ENCODE data around the gene MFSD11.
A peak's percentile ranks its signal among the peaks of the same experiment; 100 is the strongest.
"Not testable (repeated sequence)": the region's sequence is repeated elsewhere in the genome, so short reads cannot be mapped to it uniquely, and the experiment has no call there.

Gene MFSD11

GRCh38 chr17:76726776-76727718 is 10.9 kb upstream of the MFSD11 start, which contains the start of gene METTL23:
METTL23 (plus strand) TSS chr17:76726839; CDS start chr17:76729711, 2,872 bp downstream.
- DNase-seq: peak; percentile 79

DNA sequence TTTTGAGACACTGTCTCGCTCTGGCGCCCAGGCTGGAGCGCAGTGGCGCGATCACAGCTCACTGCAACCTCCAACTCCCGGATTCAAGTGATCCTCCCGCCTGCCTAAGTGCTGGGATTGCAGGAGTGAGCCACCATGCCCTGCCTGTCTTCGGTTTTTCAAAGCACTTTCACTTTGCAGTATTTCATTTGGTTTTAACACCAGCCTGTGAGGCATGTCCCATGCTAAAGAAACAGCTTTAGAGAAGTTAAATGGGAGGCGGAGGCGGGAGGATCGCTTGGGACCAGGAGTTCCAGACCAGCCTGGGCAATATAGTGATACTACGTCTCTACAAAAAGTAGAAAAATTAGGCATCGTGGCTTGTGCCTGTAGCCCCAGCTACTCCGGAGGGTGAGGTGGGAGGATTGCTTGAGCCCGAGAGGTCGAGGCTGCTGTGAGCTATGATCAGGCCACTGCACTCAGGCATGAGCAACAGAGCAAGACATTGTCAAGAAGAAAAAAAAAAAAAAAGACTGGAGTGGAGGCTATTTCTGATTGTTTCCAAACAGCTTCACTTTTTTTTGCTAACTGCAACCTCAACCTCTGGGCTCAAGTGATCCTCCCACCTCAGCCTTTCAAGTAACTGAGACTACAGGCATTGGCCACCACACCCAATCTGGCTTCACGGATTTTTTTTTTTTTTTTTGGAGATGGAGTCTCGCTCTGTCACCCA is 10.0 kb upstream of the MFSD11 start:
- no peak for DNase-seq

- DNase-seq: not testable (repeated sequence)
These were observed 5.9 kb upstream of the MFSD11 start for GRCh38 chr17:76731800-76732733.

- no peak for DNase-seq
These were observed 4.9 kb upstream of the MFSD11 start for GRCh38 chr17:76732734-76733617.

GRCh38 chr17:76733618-76733957 is 4.3 kb upstream of the MFSD11 start:
- no peak for DNase-seq

- DNase-seq: no peak
These were observed 3.7 kb upstream of the MFSD11 start for GRCh38 chr17:76734080-76734840.

GRCh38 chr17:76735006-76735405 is 2.9 kb upstream of the MFSD11 start:
- no peak for DNase-seq

DNA sequence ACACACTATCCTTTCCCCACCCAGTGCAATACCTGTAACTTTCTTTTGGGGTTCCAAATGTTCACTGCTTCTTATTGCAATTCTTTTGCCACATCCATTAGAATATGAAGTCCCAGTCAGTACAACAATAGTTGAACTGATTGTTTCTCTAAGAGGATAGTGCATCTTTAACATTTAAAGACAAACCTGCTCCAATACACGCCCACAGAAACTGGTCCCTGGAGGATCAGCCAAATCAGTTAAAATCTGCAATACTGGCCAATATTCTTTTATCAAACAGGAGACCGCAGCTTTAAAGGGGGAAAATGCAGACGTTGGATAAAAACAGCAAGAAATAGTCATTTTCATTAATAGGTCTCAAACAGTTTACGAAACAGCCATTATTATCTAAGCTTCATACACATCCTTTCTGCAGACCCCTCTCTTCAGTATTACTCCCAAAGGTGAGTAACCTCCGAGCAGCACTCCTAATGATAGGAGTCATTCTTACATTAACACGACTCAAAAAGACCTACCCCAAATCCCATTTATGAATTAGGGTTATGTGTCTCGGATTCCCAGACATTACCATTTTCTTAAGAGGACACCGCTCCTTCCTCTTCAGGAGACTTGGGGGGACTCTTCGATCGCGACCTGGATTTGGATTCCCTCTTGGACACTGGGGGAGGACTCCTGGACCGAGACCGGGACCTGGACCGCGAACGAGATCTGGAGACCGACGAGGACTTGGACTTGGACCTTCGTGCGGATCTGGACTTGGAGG is 2.2 kb upstream of the MFSD11 start:
- DNase-seq: no peak

DNA sequence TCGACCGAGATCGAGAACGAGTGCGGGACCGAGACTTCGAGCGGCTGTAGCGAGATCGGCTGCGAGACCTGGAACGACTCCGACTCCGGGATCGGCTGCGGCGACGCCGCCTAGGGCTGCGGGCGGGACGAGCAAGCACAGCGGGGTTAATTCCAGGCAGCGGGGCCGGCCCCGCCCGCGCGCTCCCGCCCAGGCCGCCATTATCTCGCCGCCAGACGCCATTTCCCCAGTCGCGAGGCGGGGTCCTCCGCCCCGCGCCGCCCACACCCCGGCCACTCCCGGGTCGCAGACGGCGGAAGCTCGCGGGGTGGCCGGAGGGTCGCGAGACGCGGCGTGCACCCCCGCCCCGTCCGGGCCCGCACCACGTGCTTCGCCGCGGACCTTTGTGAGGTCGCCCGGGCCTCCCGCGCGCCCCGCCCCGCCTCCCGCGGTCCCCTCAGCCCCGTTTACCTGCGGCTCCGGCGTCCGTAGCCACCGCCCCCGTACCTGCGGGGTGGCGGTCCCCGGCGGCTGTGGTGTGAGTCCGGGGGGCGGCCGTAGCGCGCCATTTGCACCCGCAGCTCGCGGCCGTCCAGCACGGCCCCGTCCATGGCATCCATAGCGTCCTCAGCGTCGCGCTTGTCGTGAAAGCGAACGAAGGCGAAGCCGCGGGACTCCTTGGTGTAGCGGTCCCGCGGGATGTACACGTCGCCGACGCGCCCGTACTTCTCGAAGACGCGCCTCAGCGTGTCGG is 1.4 kb upstream of the MFSD11 start:
- peak; percentile 70 for DNase-seq

DNA sequence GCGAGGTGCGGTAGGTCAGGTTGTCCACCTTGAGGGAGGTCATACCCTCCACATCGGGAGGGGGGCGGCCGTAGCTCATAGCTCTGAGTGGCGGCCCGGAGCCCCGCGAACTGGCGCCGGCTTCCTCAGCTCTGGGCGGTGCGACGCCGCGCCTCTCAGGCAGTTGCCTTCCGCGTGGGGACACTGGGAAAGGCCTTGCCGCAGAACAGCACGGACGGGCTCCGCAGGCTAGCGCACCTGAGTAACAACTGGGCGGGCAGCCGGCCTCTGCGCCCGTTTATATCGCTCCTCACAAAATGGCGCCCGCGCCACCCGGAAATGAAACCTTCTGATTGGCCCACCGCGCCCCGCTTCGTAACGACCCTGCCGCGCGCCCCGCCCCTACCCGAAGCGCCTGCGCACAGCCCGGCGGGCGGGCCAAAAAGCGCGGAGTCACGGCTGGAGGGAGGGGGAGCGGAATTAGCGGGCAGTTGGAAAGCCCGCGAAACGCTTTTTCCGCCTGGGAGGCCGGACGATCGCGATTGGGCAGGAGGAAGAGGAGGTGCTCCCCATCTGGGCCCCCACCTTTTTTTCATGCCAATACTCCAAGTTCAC is 740 bp upstream of the MFSD11 start, which contains the start of gene SRSF2:
Gene SRSF2 (minus strand): TSS at position 250 of the 594 bp plus-strand sequence. CDS start 171 bp downstream, at position 79.
- DNase-seq: peak; percentile 98

DNA sequence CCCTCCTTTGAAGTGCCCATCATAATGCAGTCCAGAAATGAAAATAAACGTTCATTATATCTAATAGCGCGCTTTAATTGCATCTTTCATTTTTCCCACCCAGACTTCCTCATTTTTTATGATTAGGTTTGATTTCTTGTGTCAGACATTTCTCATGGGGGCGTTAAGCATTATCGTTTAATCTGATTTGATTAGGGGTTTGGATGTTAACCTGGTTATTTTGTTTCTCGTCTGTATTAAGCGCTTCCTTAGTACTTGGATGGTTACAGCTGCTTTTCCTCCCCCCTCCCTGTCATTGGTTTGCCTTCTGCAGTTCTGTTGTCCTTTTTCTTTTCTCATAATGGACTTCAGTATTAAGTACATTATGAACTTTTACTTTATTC is 540 bp downstream of the MFSD11 start:
- DNase-seq: no peak

DNA sequence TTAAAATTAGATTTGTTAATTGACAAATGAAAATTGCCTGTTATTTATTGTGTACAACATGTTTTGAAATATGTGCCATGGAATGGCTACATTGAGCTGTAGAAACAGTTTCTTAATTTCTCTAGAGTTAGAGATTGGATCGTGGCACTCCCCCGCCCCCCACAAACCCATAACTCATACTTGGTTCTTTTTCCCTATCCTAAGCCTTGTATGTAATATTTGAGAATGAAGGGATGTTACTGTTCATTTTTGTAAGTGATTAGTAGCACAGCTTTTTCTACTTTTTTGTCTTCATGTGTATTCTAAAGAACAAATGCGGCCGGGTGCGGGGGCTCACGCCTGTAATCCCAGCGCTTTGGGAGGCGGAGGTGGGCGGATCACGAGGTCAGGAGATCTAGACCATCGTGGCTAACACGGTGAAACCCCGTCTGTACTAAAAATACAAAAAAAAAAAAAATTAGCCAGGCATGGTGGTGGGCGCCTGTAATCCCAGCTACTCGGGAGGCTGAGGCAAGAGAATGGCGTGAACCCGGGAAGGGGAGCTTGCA is 1.7 kb downstream of the MFSD11 start:
- not testable (repeated sequence) for DNase-seq

GRCh38 chr17:76740329-76741118 is 2.6 kb downstream of the MFSD11 start:
- DNase-seq: no peak

DNA sequence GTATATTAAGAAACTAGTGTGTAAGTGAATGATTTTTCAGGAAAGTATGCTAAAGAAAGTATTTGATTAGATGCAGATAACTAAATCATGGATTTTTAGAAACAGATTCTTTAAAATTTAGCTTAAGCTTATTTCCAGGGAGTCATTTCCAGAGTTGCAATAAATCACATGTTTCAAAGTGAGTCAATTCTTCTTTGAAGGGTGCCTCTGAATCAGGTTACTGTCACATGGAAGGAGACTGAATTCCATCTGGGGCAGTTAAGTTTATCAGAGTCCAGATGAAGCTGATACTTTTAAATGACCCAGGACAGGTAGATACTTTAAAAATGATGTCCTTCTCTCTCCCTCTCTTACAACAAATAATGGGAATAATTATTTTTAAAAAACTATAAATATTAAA is 5.0 kb downstream of the MFSD11 start:
- DNase-seq: no peak

DNA sequence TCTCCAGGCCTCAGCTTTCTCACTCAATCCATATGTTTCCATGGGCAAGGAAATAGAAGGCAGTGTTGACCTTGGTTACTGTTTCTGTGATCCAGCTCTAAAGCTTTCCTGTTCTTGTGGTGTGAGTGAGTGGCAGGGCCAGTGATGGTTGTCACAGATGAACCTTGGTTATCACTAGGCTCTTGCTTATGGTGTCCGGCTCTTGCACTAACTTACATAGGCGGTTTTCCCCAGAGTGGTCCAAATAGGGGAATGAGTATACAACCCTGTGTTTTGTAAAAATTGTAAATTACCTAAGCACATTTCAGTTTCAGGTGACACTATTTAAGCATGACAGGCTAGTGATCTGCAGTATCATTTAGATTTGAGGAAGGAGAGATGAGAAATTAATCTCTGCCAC is 6.8 kb downstream of the MFSD11 start:
- DNase-seq: no peak

GRCh38 chr17:76745785-76746184 is 7.9 kb downstream of the MFSD11 start:
- not testable (repeated sequence) for DNase-seq

DNA sequence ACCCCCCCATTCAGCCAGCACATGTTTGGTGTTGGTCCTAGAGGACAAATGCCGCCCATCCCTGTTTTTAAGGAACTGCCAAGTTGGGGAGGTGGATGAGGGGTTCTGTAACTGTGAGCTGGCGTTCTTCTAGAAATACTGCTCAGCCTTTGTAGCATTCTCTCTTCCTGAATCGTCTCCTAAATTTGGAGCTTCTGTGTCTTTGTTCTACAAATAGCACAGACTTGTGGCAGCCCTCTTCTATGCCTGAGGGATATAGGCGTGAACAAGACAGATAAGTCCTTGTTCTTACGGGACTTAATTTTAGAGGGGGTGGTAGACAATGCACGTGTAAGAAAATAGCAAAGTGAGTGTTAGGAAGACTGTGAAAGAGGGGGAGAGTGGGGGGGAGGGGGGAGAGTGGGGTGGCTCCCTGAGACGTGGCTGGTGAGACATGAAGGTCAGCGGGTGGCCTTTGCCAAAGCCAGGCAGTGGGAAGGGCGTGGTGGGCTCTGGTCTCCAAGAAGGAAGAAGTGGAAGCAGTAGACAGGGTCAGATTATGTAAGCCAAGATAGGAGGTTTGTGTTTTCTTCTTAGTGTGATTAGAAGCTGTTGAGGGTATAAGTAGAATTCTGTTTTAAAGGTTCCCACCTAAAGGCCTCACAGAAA is 9.9 kb downstream of the MFSD11 start:
- DNase-seq: no peak

Measured in activated naive CD4-positive, alpha-beta T cell treated with anti-CD3 and anti-CD28 coated beads, Interleukin-2, amount 50 U/mL, for 16 hours (primary cell).